CD4-positive, CD25-positive, alpha-beta regulatory T cell (primary cell): ENCODE measurements around the gene DNAH6. TPM values are rescaled to one million over a fixed set of nuclear protein-coding genes. Genes with fewer than 3 reads are reported as not detected.

Source experiments
- ATAC-seq, 2 donors: fragments of 150-1000 bp; cut with Tn5 transposase; one replicate each; pipeline ENCODE4 v1.10.0; 2021; ENCODE audit warnings: low read depth in 2 of 2, moderate number of reproducible peaks in 2 of 2, moderate library complexity in 1 of 2
- DNase-seq, 3 donors: peaks; one replicate each; pipeline versions ENCODE4 v3.0.0 to v3.0.0-alpha.2; 2012 to 2022; ENCODE audit warnings: mixed read lengths in 1 of 3
- H3K27ac ChIP-seq: one replicate; pipeline ENCODE4 v1.7.0; 2013; ENCODE audit warnings: mild to moderate bottlenecking, low read length; ENCODE audit not compliant: insufficient read depth, poor library complexity, severe bottlenecking
- H3K27me3 ChIP-seq: one replicate; pipeline ENCODE4 v1.7.0; 2013; ENCODE audit warnings: low read length; ENCODE audit not compliant: control insufficient read depth, insufficient read depth
- H3K36me3 ChIP-seq: one replicate; pipeline ENCODE4 v1.7.0; 2013; ENCODE audit warnings: mild to moderate bottlenecking, low read length, moderate library complexity; ENCODE audit not compliant: control insufficient read depth, insufficient read depth
- H3K4me1 ChIP-seq: 2 replicates; pipeline ENCODE4 v1.7.0; 2013; ENCODE audit warnings: mild to moderate bottlenecking, low read length; ENCODE audit not compliant: insufficient read depth, control insufficient read depth, poor library complexity, severe bottlenecking
- H3K4me3 ChIP-seq: one replicate; pipeline ENCODE4 v1.7.0; 2013; ENCODE audit warnings: low read depth, mild to moderate bottlenecking, low read length, moderate library complexity
- H3K9me3 ChIP-seq, 2 experiments: 1 replicate in 1 of 2; 2 replicates in 1 of 2; pipeline ENCODE4 v1.7.0; 2013; ENCODE audit warnings: low read length in 2 of 2, mild to moderate bottlenecking in 1 of 2, moderate library complexity in 1 of 2; ENCODE audit not compliant: control insufficient read depth in 2 of 2
- H3K27ac Mint-ChIP-seq, 3 donors: one replicate each; pipeline ENCODE4 v1.8.0; 2020 to 2022; ENCODE audit warnings: mild to moderate bottlenecking in 3 of 3, mixed read lengths in 3 of 3, moderate library complexity in 2 of 3
- H3K27me3 Mint-ChIP-seq: one replicate; pipeline ENCODE4 v1.8.0; 2022; ENCODE audit warnings: mild to moderate bottlenecking, mixed read lengths
- H3K36me3 Mint-ChIP-seq: one replicate; pipeline ENCODE4 v1.8.0; 2020; ENCODE audit warnings: mixed read lengths
- H3K4me1 Mint-ChIP-seq, 4 donors: one replicate each; pipeline ENCODE4 v1.8.0; 2020 to 2022; ENCODE audit warnings: mixed read lengths in 4 of 4, mild to moderate bottlenecking in 1 of 4
- H3K4me3 Mint-ChIP-seq, 4 donors: one replicate each; pipeline ENCODE4 v1.8.0; 2020 to 2022; ENCODE audit warnings: mild to moderate bottlenecking in 4 of 4, mixed read lengths in 4 of 4, moderate library complexity in 3 of 4
- H3K9me3 Mint-ChIP-seq, 7 donors: one replicate each; pipeline ENCODE4 v1.8.0; 2020 to 2022; ENCODE audit warnings: mixed read lengths in 7 of 7, mild to moderate bottlenecking in 3 of 7, moderate library complexity in 2 of 7
- polyA plus RNA-seq, 4 donors: library from polyadenylated mRNA; unstranded; fragments of 300-500 nt; fragmentation: Illumina TruSeq; gene quantifications; one replicate each; pipeline ENCODE4 v1.2.3, GENCODE V29; 2021
- total RNA-seq: library from RNA; stranded (reverse); gene quantifications from one replicate; pipeline ENCODE4 v1.2.3, GENCODE V29; 2022

The DNAH6 gene
- total and polyA plus RNA-seq, 5 donors from 2014 or later, result 0.17 to 1.1 (median 0.52) TPM

DNA sequence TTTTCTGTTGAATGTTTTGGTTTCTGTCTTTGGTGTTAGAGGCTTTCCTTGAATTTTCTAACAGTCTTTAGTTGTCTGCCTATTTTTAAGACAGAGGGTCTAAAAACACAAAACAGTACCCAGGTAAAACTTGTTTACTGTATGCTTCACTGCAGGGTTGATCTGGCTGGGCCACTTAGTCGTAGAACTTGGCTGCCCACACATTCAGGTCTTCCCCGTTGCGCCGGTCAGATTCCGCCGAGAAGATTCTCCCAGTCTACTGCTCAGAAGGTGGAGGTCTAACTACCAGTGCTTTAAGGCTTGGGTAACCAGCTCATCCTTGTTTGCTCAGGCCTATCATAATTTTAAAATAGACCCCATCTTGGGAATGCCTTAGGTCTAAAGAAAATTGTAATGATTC, 24.6 kb upstream of the DNAH6 start:
- no peaks in the 10 kb centered on the region for H3K4me1 ChIP-seq
- Mint-ChIP-seq H3K27ac (no peak overlapping the region), H3K4me3 (no peak overlapping the region), H3K4me1 (peaks cover 0 to 6% (median 6%) of the 10 kb centered on the region in 4 donors), H3K36me3 (no peaks in the 10 kb centered on the region), H3K27me3 (no peaks in the 10 kb centered on the region), H3K9me3 (no peaks in the 10 kb centered on the region)
- DNase-seq (no peak), ATAC-seq (no peak)
- no peak overlapping the region for H3K27ac ChIP-seq
- H3K36me3 ChIP-seq, result no peaks in the 10 kb centered on the region
- no peaks in the 10 kb centered on the region for H3K9me3 ChIP-seq
- peaks cover 4% of the 10 kb centered on the region for H3K27me3 ChIP-seq
- no peak overlapping the region for H3K4me3 ChIP-seq

DNA sequence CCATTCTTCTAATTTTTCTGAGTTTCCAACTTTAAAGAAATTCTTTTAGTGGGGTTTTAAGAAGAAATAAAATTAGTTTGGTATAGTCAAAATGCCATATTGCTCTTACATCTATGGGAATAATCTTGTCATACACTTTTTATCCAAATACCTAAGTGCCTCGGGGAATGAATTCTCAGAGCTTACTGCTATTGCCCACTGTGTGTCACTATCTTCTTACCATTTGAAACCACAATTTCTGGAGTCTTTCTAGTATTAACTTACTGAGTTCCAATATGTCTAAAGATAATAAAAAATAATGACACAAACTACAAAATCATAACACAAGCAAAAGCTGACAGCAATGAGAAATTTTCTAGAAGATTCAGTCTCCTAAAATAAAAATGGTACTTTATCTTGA, 23.7 kb upstream of the DNAH6 start:
- H3K4me3 ChIP-seq, result no peak overlapping the region
- H3K27me3 Mint-ChIP-seq, result no peaks in the 10 kb centered on the region
- DNase-seq (no peak), ATAC-seq (no peak)
- H3K9me3 ChIP-seq, result no peaks in the 10 kb centered on the region
- H3K27ac ChIP-seq, result no peak overlapping the region
- H3K27ac Mint-ChIP-seq, result no peak overlapping the region
- H3K9me3 Mint-ChIP-seq, result no peaks in the 10 kb centered on the region
- no peak overlapping the region for H3K4me3 Mint-ChIP-seq
- H3K36me3 ChIP-seq, result no peaks in the 10 kb centered on the region
- H3K4me1 ChIP-seq, result no peaks in the 10 kb centered on the region
- H3K36me3 Mint-ChIP-seq, result no peaks in the 10 kb centered on the region
- H3K27me3 ChIP-seq, result peaks cover 4% of the 10 kb centered on the region
- H3K4me1 Mint-ChIP-seq, result peaks cover 0 to 6% (median 6%) of the 10 kb centered on the region in 4 donors

GRCh38 chr2:84493514-84493913, 22.8 kb upstream of the DNAH6 start:
- Mint-ChIP-seq H3K4me1 (peaks cover 3 to 13% (median 8%) of the 10 kb centered on the region in 4 donors), H3K27me3 (no peaks in the 10 kb centered on the region), H3K4me3 (no peak overlapping the region), H3K27ac (no peak overlapping the region), H3K36me3 (no peaks in the 10 kb centered on the region), H3K9me3 (no peaks in the 10 kb centered on the region)
- Histone ChIP-seq H3K27ac (no peak overlapping the region), H3K36me3 (no peaks in the 10 kb centered on the region), H3K9me3 (no peaks in the 10 kb centered on the region), H3K4me3 (no peak overlapping the region), H3K27me3 (peaks cover 4% of the 10 kb centered on the region), H3K4me1 (no peaks in the 10 kb centered on the region)
- ATAC-seq, result no peak
- DNase-seq, result no peak

DNA sequence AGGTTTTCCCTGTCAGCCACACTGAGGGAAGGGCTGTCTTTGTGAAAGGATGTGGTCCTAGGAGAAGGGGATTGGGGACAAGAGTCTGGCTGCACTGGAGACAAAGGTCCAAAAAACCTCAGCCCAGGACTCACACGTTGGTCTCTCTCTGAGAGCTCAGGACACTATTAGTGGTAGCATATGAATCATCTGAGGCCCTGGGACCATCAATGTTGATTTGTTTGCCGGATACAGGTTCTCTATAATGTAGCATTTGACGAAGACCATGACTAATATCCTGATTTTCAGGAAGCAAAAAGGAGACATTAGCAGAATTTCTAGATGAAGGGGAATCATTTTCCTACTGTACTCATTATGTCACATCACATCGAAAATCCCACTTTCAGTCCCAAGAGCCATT, 22.2 kb upstream of the DNAH6 start:
- no peak overlapping the region for H3K4me3 ChIP-seq
- no peak overlapping the region for H3K27ac ChIP-seq
- peaks cover 3 to 15% (median 8%) of the 10 kb centered on the region in 4 donors for H3K4me1 Mint-ChIP-seq
- H3K36me3 ChIP-seq, result no peaks in the 10 kb centered on the region
- H3K4me1 ChIP-seq, result no peaks in the 10 kb centered on the region
- peaks cover 4% of the 10 kb centered on the region for H3K27me3 ChIP-seq
- DNase-seq (no peak), ATAC-seq (no peak)
- peak overlapping the region in 1 of 3 donors; percentile 38 for H3K27ac Mint-ChIP-seq
- no peaks in the 10 kb centered on the region for H3K27me3 Mint-ChIP-seq
- H3K36me3 Mint-ChIP-seq, result no peaks in the 10 kb centered on the region
- no peak overlapping the region for H3K4me3 Mint-ChIP-seq
- no peaks in the 10 kb centered on the region for H3K9me3 Mint-ChIP-seq
- no peaks in the 10 kb centered on the region for H3K9me3 ChIP-seq

DNA sequence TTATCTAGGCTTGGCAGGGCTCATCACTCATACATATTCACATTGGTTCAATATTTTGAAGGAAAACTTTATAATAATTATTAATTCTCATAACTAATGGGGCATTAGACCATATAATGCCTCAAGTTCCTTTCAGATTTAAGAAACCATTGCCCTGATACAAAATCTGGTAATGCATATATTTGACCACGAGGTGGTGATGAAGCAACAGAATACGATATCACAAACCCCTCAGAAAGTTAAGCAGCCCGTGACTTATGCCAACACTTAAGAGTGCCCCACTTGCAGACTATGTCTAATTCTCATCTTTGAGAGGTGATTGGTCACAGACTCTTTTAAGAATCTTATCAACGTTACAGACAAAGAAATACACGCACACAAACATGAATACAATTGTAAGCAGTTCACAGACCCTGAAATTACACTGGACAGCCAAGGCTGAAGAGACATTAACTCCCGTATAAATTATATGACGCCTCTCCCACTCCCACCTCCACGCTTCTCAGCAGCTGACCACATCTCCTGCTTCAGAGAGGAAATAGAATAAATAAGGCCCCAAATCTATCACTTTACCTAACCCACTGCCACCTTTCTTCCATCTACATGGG, 20.7 kb upstream of the DNAH6 start:
- H3K36me3 Mint-ChIP-seq, result no peaks in the 10 kb centered on the region
- no peaks in the 10 kb centered on the region for H3K9me3 Mint-ChIP-seq
- no peaks in the 10 kb centered on the region for H3K36me3 ChIP-seq
- H3K27me3 ChIP-seq, result peaks cover 4% of the 10 kb centered on the region
- no peak overlapping the region for H3K4me3 Mint-ChIP-seq
- no peaks in the 10 kb centered on the region for H3K27me3 Mint-ChIP-seq
- no peaks in the 10 kb centered on the region for H3K4me1 ChIP-seq
- H3K27ac ChIP-seq, result no peak overlapping the region
- peak; percentile 16 to 87 (median 77) for DNase-seq
- no peak overlapping the region for H3K4me3 ChIP-seq
- peaks cover 3 to 15% (median 8%) of the 10 kb centered on the region in 4 donors for H3K4me1 Mint-ChIP-seq
- H3K27ac Mint-ChIP-seq, result peak overlapping the region in 1 of 3 donors; percentile 14
- no peaks in the 10 kb centered on the region for H3K9me3 ChIP-seq
- peak; percentile 91 to 92 for ATAC-seq

DNA sequence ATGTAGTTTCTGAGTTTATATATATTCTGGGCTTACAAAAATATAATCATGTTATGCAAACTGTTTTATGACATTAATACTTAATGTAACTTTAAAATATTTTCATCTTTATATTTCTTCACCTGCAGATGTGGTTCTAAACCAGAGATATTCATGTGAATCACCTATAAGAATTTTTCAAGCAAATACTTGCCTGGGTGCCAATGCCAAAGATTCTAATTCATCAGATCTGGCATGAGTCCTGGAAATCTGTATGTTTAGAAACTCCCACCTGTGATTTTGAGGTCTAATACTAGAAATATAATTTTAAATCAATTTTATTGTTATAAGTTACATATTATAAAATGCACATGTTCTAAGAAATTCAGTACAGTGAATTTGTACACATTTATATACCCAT, 19.9 kb upstream of the DNAH6 start:
- peaks cover 4% of the 10 kb centered on the region for H3K27me3 ChIP-seq
- no peaks in the 10 kb centered on the region for H3K9me3 ChIP-seq
- H3K27ac Mint-ChIP-seq, result no peak overlapping the region
- DNase-seq (no peak), ATAC-seq (no peak)
- no peaks in the 10 kb centered on the region for H3K4me1 ChIP-seq
- H3K4me3 ChIP-seq, result no peak overlapping the region
- H3K4me3 Mint-ChIP-seq, result no peak overlapping the region
- no peak overlapping the region for H3K27ac ChIP-seq
- H3K36me3 ChIP-seq, result no peaks in the 10 kb centered on the region
- no peaks in the 10 kb centered on the region for H3K9me3 Mint-ChIP-seq
- no peaks in the 10 kb centered on the region for H3K36me3 Mint-ChIP-seq
- no peaks in the 10 kb centered on the region for H3K27me3 Mint-ChIP-seq
- peaks cover 3 to 15% (median 8%) of the 10 kb centered on the region in 4 donors for H3K4me1 Mint-ChIP-seq

DNA sequence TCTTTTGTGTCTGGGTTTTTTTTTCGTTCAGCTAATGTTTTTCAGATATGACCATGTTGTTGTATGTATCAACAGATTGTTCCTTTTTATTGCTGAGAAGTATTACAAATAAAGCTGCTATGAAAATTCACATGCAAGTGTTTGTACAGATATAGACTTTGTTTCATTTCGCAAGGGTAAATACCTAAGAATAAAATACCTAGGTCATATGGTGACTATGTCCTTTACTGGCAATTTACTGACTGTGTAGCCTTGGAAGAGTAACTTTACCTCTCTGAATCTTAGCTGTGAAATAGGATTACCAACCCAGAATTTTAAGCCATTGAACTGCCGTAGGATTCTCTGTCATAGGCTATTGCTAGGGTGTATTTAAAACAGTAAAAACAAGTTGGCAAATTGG, 19.0 kb upstream of the DNAH6 start:
- no peaks in the 10 kb centered on the region for H3K4me1 ChIP-seq
- Mint-ChIP-seq H3K36me3 (no peaks in the 10 kb centered on the region), H3K9me3 (peaks cover 0 to 3% (median 0%) of the 10 kb centered on the region in 7 donors), H3K27me3 (no peaks in the 10 kb centered on the region), H3K4me1 (peaks cover 6 to 15% (median 9%) of the 10 kb centered on the region in 4 donors), H3K27ac (peak overlapping the region in 2 of 3 donors; percentile 28 to 68), H3K4me3 (no peak overlapping the region)
- no peak overlapping the region for H3K27ac ChIP-seq
- ATAC-seq, result no peak
- H3K36me3 ChIP-seq, result no peaks in the 10 kb centered on the region
- DNase-seq, result no peak
- H3K27me3 ChIP-seq, result peaks cover 4% of the 10 kb centered on the region
- no peak overlapping the region for H3K4me3 ChIP-seq
- no peaks in the 10 kb centered on the region for H3K9me3 ChIP-seq

- Histone ChIP-seq H3K9me3 (no peaks in the 10 kb centered on the region), H3K27ac (no peak overlapping the region), H3K36me3 (no peaks in the 10 kb centered on the region), H3K4me3 (no peak overlapping the region), H3K4me1 (no peaks in the 10 kb centered on the region), H3K27me3 (peaks cover 4% of the 10 kb centered on the region)
- H3K27ac Mint-ChIP-seq, result peak overlapping the region; percentile 24 to 68 (median 53)
- peaks cover 0 to 7% (median under 1%) of the 10 kb centered on the region in 7 donors for H3K9me3 Mint-ChIP-seq
- peaks cover 6% of the 10 kb centered on the region for H3K27me3 Mint-ChIP-seq
- DNase-seq (no peak), ATAC-seq (no peak)
- H3K4me3 Mint-ChIP-seq, result no peak overlapping the region
- H3K36me3 Mint-ChIP-seq, result no peaks in the 10 kb centered on the region
- H3K4me1 Mint-ChIP-seq, result peaks cover 6 to 15% (median 9%) of the 10 kb centered on the region in 4 donors
Measured at GRCh38 chr2:84498150-84498799, 18.0 kb upstream of the DNAH6 start.
